Left lung (tissue), 10 donors: ENCODE data around the gene ATG12. TPM values are rescaled to one million over a fixed set of nuclear protein-coding genes. Genes with fewer than 3 reads are reported as not detected.
"Not testable (repeated sequence)": the region's sequence is repeated elsewhere in the genome, so short reads cannot be mapped to it uniquely, and the experiment has no call there.

ENCODE experiments used
- ATAC-seq: fragments of 200-7000 bp; cut with Tn5 transposase; one replicate; pipeline ENCODE4 v1.9.1; 2020; ENCODE audit warnings: moderate library complexity
- DNase-seq, 4 donors: peaks; one replicate each; pipeline ENCODE4 v3.0.0-alpha.2; 2013 to 2020
- H3K27ac ChIP-seq, 2 donors: fragments of 200-600 bp; sonication (generic) in 1 of 2; one replicate each; pipeline versions ENCODE4 v1.5.0 to v1.8.0; 2020 to 2021
- H3K27me3 ChIP-seq, 2 donors: fragments of 200-600 bp; sonication (generic) in 1 of 2; one replicate each; pipeline versions ENCODE4 v1.5.0 to v1.8.0; 2020 to 2021
- H3K36me3 ChIP-seq, 2 donors: fragments of 200-600 bp; sonication (generic) in 1 of 2; one replicate each; pipeline versions ENCODE4 v1.5.0 to v1.8.0; 2020 to 2021
- H3K4me1 ChIP-seq, 2 donors: fragments of 200-600 bp; one replicate each; pipeline ENCODE4 v1.8.0; 2021
- H3K4me3 ChIP-seq, 2 donors: fragments of 200-600 bp; sonication (generic) in 1 of 2; one replicate each; pipeline versions ENCODE4 v1.5.0 to v1.8.0; 2020 to 2021; ENCODE audit warnings: mild to moderate bottlenecking in 1 of 2
- H3K9me3 ChIP-seq, 2 donors: fragments of 200-600 bp; sonication (generic) in 1 of 2; one replicate each; pipeline versions ENCODE4 v1.5.0 to v1.8.0; 2020 to 2021
- CTCF ChIP-seq, 2 donors: fragments of 200-600 bp; sonication (generic) in 1 of 2; IDR thresholded peaks; one replicate each; pipeline versions ENCODE4 v1.5.0 to v1.8.0; 2021; ENCODE audit warnings: antibody characterized with exemption in 2 of 2
- intact Hi-C, 2 donors: fragments of 100-400 bp; cut with DNase I; formaldehyde crosslinking; loops; one replicate each; pipeline versions ENCODE4 v1.11.2 to v1.14.2; 2022
- polyA plus RNA-seq, 6 donors: library from polyadenylated mRNA; unstranded; fragments of 120-200 nt; gene quantifications; one replicate each; pipeline ENCODE4 v1.2.1, GENCODE V29; 2013; ENCODE audit not compliant: insufficient read length in 6 of 6
- total RNA-seq, 2 donors: library from RNA; stranded (reverse); fragmentation: NEBNext Ultra II Directional; extraction: Animal tissue kit (Norgen Biotek cat#: 25700); gene quantifications; one replicate each; pipeline ENCODE4 v1.2.1, GENCODE V29; 2021
- donor health status: DM: no; HTN: yes; CAD: no.
- donor health status: DM: no; HTN: no; CAD: no.

ATG12 gene
- total and polyA plus RNA-seq, 8 donors: 31.5 to 93.9 (median 75.3) TPM

GRCh38 chr5:115831163-115831768 lies 10.1 kb downstream of the ATG12 start:
- Histone ChIP-seq H3K27ac (no peak overlapping the region), H3K27me3 (no peaks in the 10 kb centered on the region), H3K4me3 (no peak overlapping the region), H3K4me1 (no peaks in the 10 kb centered on the region), H3K36me3 (peaks cover 0 to 76% of the 10 kb centered on the region in 2 donors), H3K9me3 (no peaks in the 10 kb centered on the region)
- DNase-seq (peak in 1 of 4 donors; percentile 54), ATAC-seq (peak; percentile 78)
- intact Hi-C loops: no loop called here
- peak; percentile 58 to 65 for TF ChIP-seq CTCF (IDR thresholded peaks at IDR 0.05)

GRCh38 chr5:115829913-115830312 lies 11.5 kb downstream of the ATG12 start:
- H3K36me3 ChIP-seq: peaks cover 0 to 63% of the 10 kb centered on the region in 2 donors
- intact Hi-C loops: no loop called here

GRCh38 chr5:115825948-115826347 lies 15.4 kb downstream of the ATG12 start:
- H3K9me3 ChIP-seq: peaks cover 0 to 12% of the 10 kb centered on the region in 2 donors
- DNase-seq (no peak), ATAC-seq (no peak)

More at GRCh38 chr5:115829913-115830312, 11.5 kb downstream of the ATG12 start:
- Histone ChIP-seq H3K4me3 (no peak overlapping the region), H3K27me3 (no peaks in the 10 kb centered on the region), H3K4me1 (no peaks in the 10 kb centered on the region), H3K9me3 (peaks cover 0 to 3% of the 10 kb centered on the region in 2 donors), H3K27ac (no peak overlapping the region)
- TF ChIP-seq CTCF (IDR thresholded peaks at IDR 0.05): no peak
- ATAC-seq: no peak
- no peak for DNase-seq

GRCh38 chr5:115824983-115825382 lies 16.4 kb downstream of the ATG12 start:
- ATAC-seq, H3K27me3 ChIP-seq, H3K4me3 ChIP-seq, H3K27ac ChIP-seq, intact Hi-C loops, DNase-seq, H3K4me1 ChIP-seq: not testable (repeated sequence)
- peaks cover 0 to 25% of the 10 kb centered on the region in 2 donors for H3K36me3 ChIP-seq
- peaks cover 0 to 12% of the 10 kb centered on the region in 2 donors for H3K9me3 ChIP-seq

More at GRCh38 chr5:115825948-115826347, 15.4 kb downstream of the ATG12 start:
- Histone ChIP-seq H3K4me1 (no peaks in the 10 kb centered on the region), H3K27me3 (no peaks in the 10 kb centered on the region), H3K4me3 (no peak overlapping the region), H3K36me3 (peaks cover 0 to 35% of the 10 kb centered on the region in 2 donors), H3K27ac (no peak overlapping the region)
- intact Hi-C loops: no loop called here
- no peak for TF ChIP-seq CTCF (IDR thresholded peaks at IDR 0.05)

- Histone ChIP-seq H3K36me3 (no peaks in the 10 kb centered on the region), H3K27me3 (peaks cover 14 to 39% of the 10 kb centered on the region in 2 donors), H3K9me3 (peaks cover 0 to 12% of the 10 kb centered on the region in 2 donors), H3K27ac (no peak overlapping the region), H3K4me3 (no peak overlapping the region), H3K4me1 (peaks cover 0 to 10% of the 10 kb centered on the region in 2 donors)
- no peak for DNase-seq
- ATAC-seq: no peak
- TF ChIP-seq CTCF (IDR thresholded peaks at IDR 0.05): no peak
- intact Hi-C loops: no loop called here
Measured at GRCh38 chr5:115820846-115821245, 20.5 kb downstream of the ATG12 start.
